HEK293 (cell line): ENCODE results near the gene MED25.

Experiments
- CTCF ChIA-PET: fragments of 350-600 bp; formaldehyde crosslinking; extraction: SDS; loops from one replicate; lab custom pipeline; 2021; ENCODE audit warnings: antibody characterized with exemption; lab: Yijun Ruan, JAX
- POLR2A ChIA-PET: fragments of 300-600 bp; formaldehyde crosslinking; extraction: SDS; loops from one replicate; lab custom pipeline; 2020; ENCODE audit warnings: antibody characterized with exemption, inconsistent platforms; lab: Yijun Ruan, JAX
- H3K27ac ChIP-seq: fragments of 200-500 bp; sonication (Bioruptor generic); 2 replicates; pipeline ENCODE4 v1.5.1; 2014; ENCODE audit warnings: low read depth, low read length, control low read depth, inconsistent platforms; ENCODE audit errors: extremely low read depth
- H3K36me3 ChIP-seq, 2 experiments: fragments of 200-500 bp in 1 of 2; sonication (Bioruptor generic) in 1 of 2; 1 replicate in 1 of 2; 2 replicates in 1 of 2; pipeline ENCODE4 v1.5.1; 2014 to 2017; ENCODE audit warnings: inconsistent platforms in 2 of 2, low read length in 2 of 2; ENCODE audit not compliant: control insufficient read depth in 2 of 2, insufficient read depth in 1 of 2
- H3K4me1 ChIP-seq: fragments of 200-500 bp; sonication (Bioruptor generic); 2 replicates; pipeline ENCODE4 v1.5.1; 2014; ENCODE audit warnings: mild to moderate bottlenecking, low read length, inconsistent platforms; ENCODE audit not compliant: control insufficient read depth, insufficient read depth
- H3K4me3 ChIP-seq: 2 replicates; pipeline ENCODE4 v1.5.1; 2011; ENCODE audit warnings: low read depth, mild to moderate bottlenecking, control low read depth, low read length, moderate library complexity
- H3K9me3 ChIP-seq: fragments of 200-500 bp; sonication (Bioruptor generic); 2 replicates; pipeline ENCODE4 v1.5.1; 2014; ENCODE audit warnings: low read depth, low read length, inconsistent platforms; ENCODE audit not compliant: control insufficient read depth, insufficient read depth
- GFI1B ChIP-seq: fragments of 450-650 bp; formaldehyde crosslinking; IDR thresholded peaks from 2 replicates; pipeline ENCODE4 v1.5.1; 2016; ENCODE audit warnings: missing biosample characterization, missing genetic modification characterization
- KLF17 ChIP-seq: fragments of 450-650 bp; formaldehyde crosslinking; IDR thresholded peaks from 2 replicates; pipeline ENCODE4 v1.5.1; 2016; ENCODE audit warnings: missing biosample characterization, missing genetic modification characterization
- MEIS1 ChIP-seq: sonication (generic); formaldehyde crosslinking; IDR thresholded peaks from 2 replicates; pipeline ENCODE4 v1.8.1; 2022; ENCODE audit warnings: missing genetic modification reagents, mild to moderate bottlenecking, borderline replicate concordance
- OSR2 ChIP-seq: fragments of 450-650 bp; formaldehyde crosslinking; IDR thresholded peaks from 2 replicates; pipeline ENCODE4 v1.5.1; 2016; ENCODE audit warnings: missing biosample characterization, missing genetic modification characterization
- OVOL3 ChIP-seq: fragments of 450-650 bp; formaldehyde crosslinking; IDR thresholded peaks from 2 replicates; pipeline ENCODE4 v1.5.1; 2016; ENCODE audit warnings: missing biosample characterization, missing genetic modification characterization
- REST ChIP-seq: fragments of 450-650 bp; formaldehyde crosslinking; IDR thresholded peaks from 2 replicates; pipeline ENCODE4 v1.5.1; 2016; ENCODE audit warnings: missing biosample characterization, missing genetic modification characterization
- SCRT1 ChIP-seq: fragments of 450-650 bp; formaldehyde crosslinking; IDR thresholded peaks from 2 replicates; pipeline ENCODE4 v1.5.1; 2016; ENCODE audit warnings: missing biosample characterization, missing genetic modification characterization, borderline replicate concordance
- TRIM28 ChIP-seq: IDR thresholded peaks from 2 replicates; pipeline ENCODE4 v1.6.1; 2011; ENCODE audit warnings: low read length, control low read depth, borderline replicate concordance
- YY2 ChIP-seq: fragments of 450-650 bp; formaldehyde crosslinking; IDR thresholded peaks from 2 replicates; pipeline ENCODE4 v1.5.1; 2016; ENCODE audit warnings: missing biosample characterization, missing genetic modification characterization
- ZBTB1 ChIP-seq: fragments of 450-650 bp; formaldehyde crosslinking; IDR thresholded peaks from 2 replicates; pipeline ENCODE4 v1.5.1; 2016; ENCODE audit warnings: missing biosample characterization, missing genetic modification characterization
- ZEB2 ChIP-seq: fragments of 450-650 bp; formaldehyde crosslinking; IDR thresholded peaks from 2 replicates; pipeline ENCODE4 v1.5.1; 2016; ENCODE audit warnings: missing biosample characterization, missing genetic modification characterization
- ZFP3 ChIP-seq: fragments of 450-650 bp; formaldehyde crosslinking; IDR thresholded peaks from 2 replicates; pipeline ENCODE4 v1.5.1; 2016; ENCODE audit warnings: low read depth, missing biosample characterization, missing genetic modification characterization
- ZFP41 ChIP-seq: fragments of 450-650 bp; formaldehyde crosslinking; IDR thresholded peaks from 2 replicates; pipeline ENCODE4 v1.5.1; 2016; ENCODE audit warnings: missing biosample characterization, missing genetic modification characterization, borderline replicate concordance
- ZNF112 ChIP-seq: fragments of 450-650 bp; formaldehyde crosslinking; IDR thresholded peaks from 2 replicates; pipeline ENCODE4 v1.5.0; 2017; ENCODE audit warnings: missing biosample characterization, missing genetic modification characterization
- ZNF2 ChIP-seq: fragments of 450-650 bp; formaldehyde crosslinking; IDR thresholded peaks from 2 replicates; pipeline ENCODE4 v1.5.1; 2016; ENCODE audit warnings: missing biosample characterization, missing genetic modification characterization
- ZNF202 ChIP-seq: fragments of 450-650 bp; formaldehyde crosslinking; IDR thresholded peaks from 2 replicates; pipeline ENCODE4 v1.5.1; 2016; ENCODE audit warnings: missing biosample characterization, missing genetic modification characterization, borderline replicate concordance
- ZNF221 ChIP-seq: fragments of 450-650 bp; formaldehyde crosslinking; IDR thresholded peaks from 2 replicates; pipeline ENCODE4 v1.5.1; 2017; ENCODE audit warnings: missing biosample characterization, missing genetic modification characterization, borderline replicate concordance
- ZNF239 ChIP-seq: fragments of 450-650 bp; formaldehyde crosslinking; IDR thresholded peaks from 2 replicates; pipeline ENCODE4 v1.5.1; 2016; ENCODE audit warnings: missing biosample characterization, missing genetic modification characterization
- ZNF324 ChIP-seq: fragments of 450-650 bp; formaldehyde crosslinking; IDR thresholded peaks from 2 replicates; pipeline ENCODE4 v1.5.1; 2016; ENCODE audit warnings: missing biosample characterization, missing genetic modification characterization
- ZNF341 ChIP-seq: fragments of 450-650 bp; formaldehyde crosslinking; IDR thresholded peaks from 2 replicates; pipeline ENCODE4; 2016; ENCODE audit warnings: low read depth, missing biosample characterization, missing genetic modification characterization
- ZNF510 ChIP-seq: fragments of 450-650 bp; formaldehyde crosslinking; IDR thresholded peaks from 2 replicates; pipeline ENCODE4 v1.5.1; 2018; ENCODE audit warnings: mild to moderate bottlenecking, missing genetic modification characterization, missing biosample characterization; ENCODE audit not compliant: insufficient replicate concordance
- ZNF544 ChIP-seq: fragments of 450-650 bp; formaldehyde crosslinking; IDR thresholded peaks from 2 replicates; pipeline ENCODE4 v1.5.0; 2017; ENCODE audit warnings: missing biosample characterization, missing genetic modification characterization
- ZNF658 ChIP-seq: fragments of 450-650 bp; formaldehyde crosslinking; IDR thresholded peaks from 2 replicates; pipeline ENCODE4; 2016; ENCODE audit warnings: missing biosample characterization, missing genetic modification characterization
- ZNF664 ChIP-seq: fragments of 450-650 bp; formaldehyde crosslinking; IDR thresholded peaks from 2 replicates; pipeline ENCODE4 v1.5.1; 2016; ENCODE audit warnings: missing biosample characterization, missing genetic modification characterization
- ZNF670 ChIP-seq: fragments of 450-650 bp; formaldehyde crosslinking; IDR thresholded peaks from 2 replicates; pipeline ENCODE4 v1.5.1; 2016; ENCODE audit warnings: missing biosample characterization, missing genetic modification characterization, low read depth
- ZNF785 ChIP-seq: fragments of 450-650 bp; formaldehyde crosslinking; IDR thresholded peaks from 2 replicates; pipeline ENCODE4 v1.5.1; 2016; ENCODE audit warnings: missing biosample characterization, missing genetic modification characterization
- ZSCAN16 ChIP-seq: fragments of 450-650 bp; formaldehyde crosslinking; IDR thresholded peaks from 2 replicates; pipeline ENCODE4 v1.5.1; 2016; ENCODE audit warnings: missing biosample characterization, missing genetic modification characterization
- ZXDB ChIP-seq: fragments of 450-650 bp; formaldehyde crosslinking; IDR thresholded peaks from 2 replicates; pipeline ENCODE4 v1.5.1; 2016; ENCODE audit warnings: missing biosample characterization, missing genetic modification characterization
- TF ChIP-seq, protein P1 (sequence below): fragments of 450-650 bp; formaldehyde crosslinking; IDR thresholded peaks from 2 replicates; pipeline ENCODE4 v1.5.1; 2016; ENCODE audit warnings: missing biosample characterization, missing genetic modification characterization

MED25 gene

DNA sequence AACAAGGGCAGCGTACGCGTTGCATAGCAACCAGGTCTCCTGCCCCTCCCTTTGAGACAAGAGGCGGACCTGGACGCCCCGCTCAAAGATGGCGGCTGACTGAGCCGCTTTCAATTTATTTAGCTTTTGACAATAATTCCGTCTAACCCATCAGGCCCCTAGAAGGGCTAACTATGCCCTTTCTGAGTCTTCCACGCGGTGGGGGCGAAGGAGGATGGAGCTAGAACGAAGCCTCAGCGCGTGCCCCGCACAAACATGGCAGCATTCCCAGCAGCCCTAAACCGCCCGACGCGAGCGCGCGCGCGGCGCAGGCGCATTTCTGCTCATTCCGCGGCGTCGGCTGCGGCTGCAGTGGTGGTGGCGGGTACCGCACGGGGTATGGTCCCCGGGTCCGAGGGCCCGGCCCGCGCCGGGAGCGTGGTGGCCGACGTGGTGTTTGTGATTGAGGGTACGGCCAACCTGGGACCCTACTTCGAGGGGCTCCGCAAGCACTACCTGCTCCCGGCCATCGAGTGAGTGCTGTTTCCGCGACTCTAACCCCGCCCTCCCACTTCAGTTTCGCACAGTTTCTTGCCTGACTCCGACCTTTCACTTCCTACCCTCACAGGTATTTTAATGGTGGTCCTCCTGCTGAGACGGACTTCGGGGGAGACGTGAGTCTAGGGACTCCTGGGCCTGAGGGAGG lies at the start of gene MED25 (continued):
- TF ChIP-seq, protein P1, sequence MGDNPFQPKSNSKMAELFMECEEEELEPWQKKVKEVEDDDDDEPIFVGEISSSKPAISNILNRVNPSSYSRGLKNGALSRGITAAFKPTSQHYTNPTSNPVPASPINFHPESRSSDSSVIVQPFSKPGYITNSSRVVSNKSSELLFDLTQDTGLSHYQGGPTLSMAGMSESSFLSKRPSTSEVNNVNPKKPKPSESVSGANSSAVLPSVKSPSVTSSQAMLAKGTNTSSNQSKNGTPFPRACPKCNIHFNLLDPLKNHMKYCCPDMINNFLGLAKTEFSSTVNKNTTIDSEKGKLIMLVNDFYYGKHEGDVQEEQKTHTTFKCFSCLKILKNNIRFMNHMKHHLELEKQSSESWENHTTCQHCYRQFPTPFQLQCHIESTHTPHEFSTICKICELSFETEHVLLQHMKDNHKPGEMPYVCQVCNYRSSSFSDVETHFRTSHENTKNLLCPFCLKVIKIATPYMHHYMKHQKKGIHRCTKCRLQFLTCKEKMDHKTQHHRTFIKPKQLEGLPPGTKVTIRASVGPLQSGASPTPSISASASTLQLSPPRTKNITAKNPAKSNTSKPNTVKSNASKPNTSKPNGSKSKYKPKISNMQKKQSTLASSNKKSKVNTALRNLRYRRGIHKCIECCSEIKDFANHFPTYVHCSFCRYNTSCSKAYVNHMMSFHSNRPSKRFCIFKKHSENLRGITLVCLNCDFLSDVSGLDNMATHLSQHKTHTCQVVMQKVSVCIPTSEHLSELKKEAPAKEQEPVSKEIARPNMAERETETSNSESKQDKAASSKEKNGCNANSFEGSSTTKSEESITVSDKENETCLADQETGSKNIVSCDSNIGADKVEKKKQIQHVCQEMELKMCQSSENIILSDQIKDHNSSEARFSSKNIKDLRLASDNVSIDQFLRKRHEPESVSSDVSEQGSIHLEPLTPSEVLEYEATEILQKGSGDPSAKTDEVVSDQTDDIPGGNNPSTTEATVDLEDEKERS (tag by site-specific recombination), result no peak
- TF ChIP-seq ZSCAN16 (no peak), MEIS1 (CRISPR knock-in tag) (no peak), ZNF341 (tag by site-specific recombination) (no peak), ZNF544 (tag by site-specific recombination) (no peak), ZBTB1 (tag by site-specific recombination) (no peak), ZNF2 (tag by site-specific recombination) (peak; percentile 41; the same call in 1 of the 2 replicates), ZXDB (tag by site-specific recombination) (peak; percentile 33; the same call in 1 of the 2 replicates), GFI1B (no peak), ZNF112 (no peak), ZNF202 (tag by site-specific recombination) (no peak), KLF17 (tag by site-specific recombination) (no peak), OSR2 (tag by site-specific recombination) (no peak), ZNF239 (tag by site-specific recombination) (no peak)

GRCh38 chr19:49770529-49770928 lies 47.6 kb upstream of the MED25 start:
- Histone ChIP-seq H3K27ac (no peak overlapping the region), H3K4me3 (no peak overlapping the region), H3K4me1 (peaks cover 18% of the 10 kb centered on the region), H3K36me3 (peaks cover 4 to 7% of the 10 kb centered on the region in 2 experiments; a peak in 2 of 3 replicates), H3K9me3 (no peaks in the 10 kb centered on the region)
- POLR2A ChIA-PET, result interaction anchor here (0.6 kb wide), 1 partner anchor 33 kb away, joined by 7 read pairs; no protein-coding TSS in a partner anchor
- CTCF ChIA-PET, result interaction anchor here (0.6 to 1.2 kb wide), 3 partner anchors 34 to 1669 kb away, joined by 3 read pairs; no protein-coding TSS in a partner anchor
- no peak for TF ChIP-seq ZFP41 (tag by site-specific recombination)
- no peak for TF ChIP-seq OVOL3
- no peak for TF ChIP-seq ZEB2 (tag by site-specific recombination)
- no peak for TF ChIP-seq ZNF324 (tag by site-specific recombination)
- TF ChIP-seq ZNF785 (tag by site-specific recombination), result no peak
- TF ChIP-seq ZNF221 (tag by site-specific recombination), result no peak
- TF ChIP-seq REST, result no peak
- no peak for TF ChIP-seq ZNF670
- TF ChIP-seq YY2 (tag by site-specific recombination), result no peak
- no peak for TF ChIP-seq ZNF664 (tag by site-specific recombination)
- TF ChIP-seq SCRT1 (tag by site-specific recombination), result no peak
- no peak for TF ChIP-seq ZNF658 (tag by site-specific recombination)
- TF ChIP-seq TRIM28, result no peak
- TF ChIP-seq ZNF510, result no peak
- no peak for TF ChIP-seq ZFP3 (tag by site-specific recombination)
